HEK293 (cell line): ENCODE data around the gene ACAP3.
A peak's percentile ranks its signal among the peaks of the same experiment; 100 is the strongest.

ENCODE experiments used
- CTCF ChIA-PET: fragments of 350-600 bp; formaldehyde crosslinking; extraction: SDS; loops from one replicate; lab custom pipeline; 2021; ENCODE audit warnings: antibody characterized with exemption; lab: Yijun Ruan, JAX
- POLR2A ChIA-PET: fragments of 300-600 bp; formaldehyde crosslinking; extraction: SDS; loops from one replicate; lab custom pipeline; 2020; ENCODE audit warnings: antibody characterized with exemption, inconsistent platforms; lab: Yijun Ruan, JAX
- H3K27ac ChIP-seq: fragments of 200-500 bp; sonication (Bioruptor generic); 2 replicates; pipeline ENCODE4 v1.5.1; 2014; ENCODE audit warnings: low read depth, low read length, control low read depth, inconsistent platforms; ENCODE audit errors: extremely low read depth
- H3K36me3 ChIP-seq, 2 experiments: fragments of 200-500 bp in 1 of 2; sonication (Bioruptor generic) in 1 of 2; 1 replicate in 1 of 2; 2 replicates in 1 of 2; pipeline ENCODE4 v1.5.1; 2014 to 2017; ENCODE audit warnings: inconsistent platforms in 2 of 2, low read length in 2 of 2; ENCODE audit not compliant: control insufficient read depth in 2 of 2, insufficient read depth in 1 of 2
- H3K4me1 ChIP-seq: fragments of 200-500 bp; sonication (Bioruptor generic); 2 replicates; pipeline ENCODE4 v1.5.1; 2014; ENCODE audit warnings: mild to moderate bottlenecking, low read length, inconsistent platforms; ENCODE audit not compliant: control insufficient read depth, insufficient read depth
- H3K4me3 ChIP-seq: 2 replicates; pipeline ENCODE4 v1.5.1; 2011; ENCODE audit warnings: low read depth, mild to moderate bottlenecking, control low read depth, low read length, moderate library complexity
- H3K9me3 ChIP-seq: fragments of 200-500 bp; sonication (Bioruptor generic); 2 replicates; pipeline ENCODE4 v1.5.1; 2014; ENCODE audit warnings: low read depth, low read length, inconsistent platforms; ENCODE audit not compliant: control insufficient read depth, insufficient read depth
- BCL11B ChIP-seq: fragments of 450-650 bp; formaldehyde crosslinking; IDR thresholded peaks from 2 replicates; pipeline ENCODE4 v1.5.1; 2016; ENCODE audit warnings: low read depth, missing biosample characterization, missing genetic modification characterization
- EGR2 ChIP-seq: fragments of 450-650 bp; formaldehyde crosslinking; IDR thresholded peaks from 2 replicates; pipeline ENCODE4 v1.5.1; 2016; ENCODE audit warnings: low read depth, missing biosample characterization, missing genetic modification characterization
- GLIS2 ChIP-seq: fragments of 450-650 bp; formaldehyde crosslinking; IDR thresholded peaks from 2 replicates; pipeline ENCODE4 v1.5.1; 2016; ENCODE audit warnings: missing biosample characterization, missing genetic modification characterization
- HOXA7 ChIP-seq: sonication (generic); formaldehyde crosslinking; IDR thresholded peaks from 2 replicates; pipeline ENCODE4 v1.8.1; 2022; ENCODE audit warnings: missing genetic modification reagents, borderline replicate concordance
- HOXC10 ChIP-seq: sonication (generic); formaldehyde crosslinking; IDR thresholded peaks from 2 replicates; pipeline ENCODE4 v1.8.1; 2023; ENCODE audit warnings: mild to moderate bottlenecking, missing genetic modification reagents
- KLF1 ChIP-seq: fragments of 450-650 bp; formaldehyde crosslinking; IDR thresholded peaks from 2 replicates; pipeline ENCODE4 v1.5.1; 2016; ENCODE audit warnings: missing biosample characterization, missing genetic modification characterization
- MYNN ChIP-seq: fragments of 450-650 bp; formaldehyde crosslinking; IDR thresholded peaks from 2 replicates; pipeline ENCODE4 v1.5.1; 2016; ENCODE audit warnings: missing biosample characterization, missing genetic modification characterization, borderline replicate concordance
- PRDM10 ChIP-seq: fragments of 450-650 bp; formaldehyde crosslinking; IDR thresholded peaks from 2 replicates; pipeline ENCODE4 v1.5.1; 2016; ENCODE audit warnings: missing biosample characterization, missing genetic modification characterization
- SP2 ChIP-seq: fragments of 450-650 bp; formaldehyde crosslinking; IDR thresholded peaks from 2 replicates; pipeline ENCODE4 v1.5.1; 2016; ENCODE audit warnings: missing biosample characterization, missing genetic modification characterization
- ZFHX2 ChIP-seq: fragments of 450-650 bp; formaldehyde crosslinking; conservative IDR thresholded peaks from 2 replicates; pipeline ENCODE4 v1.5.1; 2016; ENCODE audit warnings: missing biosample characterization, missing genetic modification characterization
- ZFP3 ChIP-seq: fragments of 450-650 bp; formaldehyde crosslinking; IDR thresholded peaks from 2 replicates; pipeline ENCODE4 v1.5.1; 2016; ENCODE audit warnings: low read depth, missing biosample characterization, missing genetic modification characterization
- ZFP69B ChIP-seq: fragments of 450-650 bp; formaldehyde crosslinking; IDR thresholded peaks from 2 replicates; pipeline ENCODE4 v1.5.1; 2016; ENCODE audit warnings: missing biosample characterization, missing genetic modification characterization
- ZIC2 ChIP-seq: fragments of 450-650 bp; formaldehyde crosslinking; IDR thresholded peaks from 2 replicates; pipeline ENCODE4 v1.5.1; 2016; ENCODE audit warnings: missing biosample characterization, missing genetic modification characterization
- ZNF138 ChIP-seq: fragments of 450-650 bp; formaldehyde crosslinking; IDR thresholded peaks from 2 replicates; pipeline ENCODE4 v1.5.1; 2016; ENCODE audit warnings: missing biosample characterization, missing genetic modification characterization, borderline replicate concordance
- ZNF473 ChIP-seq: fragments of 450-650 bp; formaldehyde crosslinking; IDR thresholded peaks from 2 replicates; pipeline ENCODE4 v1.5.1; 2017; ENCODE audit warnings: missing biosample characterization, missing genetic modification characterization
- ZNF513 ChIP-seq: fragments of 450-650 bp; IDR thresholded peaks from 2 replicates; pipeline ENCODE4 v1.5.1; 2018; ENCODE audit warnings: missing biosample characterization, missing genetic modification characterization
- ZNF558 ChIP-seq: fragments of 450-650 bp; formaldehyde crosslinking; IDR thresholded peaks from 2 replicates; pipeline ENCODE4 v1.5.1; 2016; ENCODE audit warnings: missing biosample characterization, missing genetic modification characterization
- ZNF596 ChIP-seq: fragments of 450-650 bp; IDR thresholded peaks from 2 replicates; pipeline ENCODE4 v1.5.0; 2018; ENCODE audit warnings: missing biosample characterization, mild to moderate bottlenecking, missing genetic modification characterization, moderate library complexity
- ZNF670 ChIP-seq: fragments of 450-650 bp; formaldehyde crosslinking; IDR thresholded peaks from 2 replicates; pipeline ENCODE4 v1.5.1; 2016; ENCODE audit warnings: missing biosample characterization, missing genetic modification characterization, low read depth
- ZSCAN30 ChIP-seq: fragments of 450-650 bp; IDR thresholded peaks from 2 replicates; pipeline ENCODE4 v1.5.1; 2018; ENCODE audit warnings: missing biosample characterization, mild to moderate bottlenecking, missing genetic modification characterization, moderate library complexity
- TF ChIP-seq, protein P1 (sequence below): fragments of 450-650 bp; formaldehyde crosslinking; IDR thresholded peaks from 2 replicates; pipeline ENCODE4 v1.5.1; 2016; ENCODE audit warnings: missing biosample characterization, missing genetic modification characterization
- TF ChIP-seq, protein P2 (sequence below): fragments of 450-650 bp; formaldehyde crosslinking; IDR thresholded peaks from 2 replicates; pipeline ENCODE4 v1.5.1; 2016; ENCODE audit warnings: missing biosample characterization, missing genetic modification characterization

Gene ACAP3

GRCh38 chr1:1300352-1300739 lies 7.4 kb downstream of the ACAP3 start (continued):
- no peak for TF ChIP-seq ZFP69B (tag by site-specific recombination)

- Histone ChIP-seq H3K9me3 (no peaks in the 10 kb centered on the region), H3K27ac (no peak overlapping the region), H3K36me3 (peaks cover 0 to 29% of the 10 kb centered on the region in 2 experiments; a peak in 2 of 3 replicates), H3K4me1 (peaks cover 6% of the 10 kb centered on the region), H3K4me3 (no peak overlapping the region)
- ChIA-PET POLR2A (interaction anchor here (0.5 to 1.7 kb wide), 4 partner anchors 8 to 174 kb away, joined by 3 to 9 read pairs (median 3); no protein-coding TSS in a partner anchor), CTCF (interaction anchor here (0.5 to 1.9 kb wide), 7 partner anchors 8 to 431 kb away, joined by 3 to 9 read pairs (median 3); no protein-coding TSS in a partner anchor)
- TF ChIP-seq BCL11B (tag by site-specific recombination) (no peak), KLF1 (tag by site-specific recombination) (peak; percentile 72), PRDM10 (tag by site-specific recombination) (peak; percentile 87), ZSCAN30 (tag by site-specific recombination) (no peak), ZNF558 (tag by site-specific recombination) (no peak), ZNF513 (no peak), SP2 (no peak), ZIC2 (tag by site-specific recombination) (no peak), GLIS2 (0 out of 2 replicates have a peak, but pooled peaks have one; percentile 12), HOXA7 (CRISPR knock-in tag) (no peak), ZNF138 (no peak), ZFHX2 (tag by site-specific recombination) (peak; percentile 75), ZNF596 (tag by site-specific recombination) (no peak), ZNF473 (tag by site-specific recombination) (no peak), ZFP3 (tag by site-specific recombination) (no peak), EGR2 (peak; percentile 36), MYNN (tag by site-specific recombination) (no peak), HOXC10 (CRISPR knock-in tag) (no peak), ZNF670 (no peak)
- TF ChIP-seq, protein P1, sequence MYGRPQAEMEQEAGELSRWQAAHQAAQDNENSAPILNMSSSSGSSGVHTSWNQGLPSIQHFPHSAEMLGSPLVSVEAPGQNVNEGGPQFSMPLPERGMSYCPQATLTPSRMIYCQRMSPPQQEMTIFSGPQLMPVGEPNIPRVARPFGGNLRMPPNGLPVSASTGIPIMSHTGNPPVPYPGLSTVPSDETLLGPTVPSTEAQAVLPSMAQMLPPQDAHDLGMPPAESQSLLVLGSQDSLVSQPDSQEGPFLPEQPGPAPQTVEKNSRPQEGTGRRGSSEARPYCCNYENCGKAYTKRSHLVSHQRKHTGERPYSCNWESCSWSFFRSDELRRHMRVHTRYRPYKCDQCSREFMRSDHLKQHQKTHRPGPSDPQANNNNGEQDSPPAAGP (tag by site-specific recombination) = no peak
- TF ChIP-seq, protein P2, sequence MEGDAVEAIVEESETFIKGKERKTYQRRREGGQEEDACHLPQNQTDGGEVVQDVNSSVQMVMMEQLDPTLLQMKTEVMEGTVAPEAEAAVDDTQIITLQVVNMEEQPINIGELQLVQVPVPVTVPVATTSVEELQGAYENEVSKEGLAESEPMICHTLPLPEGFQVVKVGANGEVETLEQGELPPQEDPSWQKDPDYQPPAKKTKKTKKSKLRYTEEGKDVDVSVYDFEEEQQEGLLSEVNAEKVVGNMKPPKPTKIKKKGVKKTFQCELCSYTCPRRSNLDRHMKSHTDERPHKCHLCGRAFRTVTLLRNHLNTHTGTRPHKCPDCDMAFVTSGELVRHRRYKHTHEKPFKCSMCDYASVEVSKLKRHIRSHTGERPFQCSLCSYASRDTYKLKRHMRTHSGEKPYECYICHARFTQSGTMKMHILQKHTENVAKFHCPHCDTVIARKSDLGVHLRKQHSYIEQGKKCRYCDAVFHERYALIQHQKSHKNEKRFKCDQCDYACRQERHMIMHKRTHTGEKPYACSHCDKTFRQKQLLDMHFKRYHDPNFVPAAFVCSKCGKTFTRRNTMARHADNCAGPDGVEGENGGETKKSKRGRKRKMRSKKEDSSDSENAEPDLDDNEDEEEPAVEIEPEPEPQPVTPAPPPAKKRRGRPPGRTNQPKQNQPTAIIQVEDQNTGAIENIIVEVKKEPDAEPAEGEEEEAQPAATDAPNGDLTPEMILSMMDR = peak; percentile 48
These were observed 7.9 kb downstream of the ACAP3 start for GRCh38 chr1:1299686-1300351.
